ENCODE data around the gene ADAMTS17. TPM values are rescaled to one million over a fixed set of nuclear protein-coding genes. Genes with fewer than 3 reads are reported as not detected.

Gene ADAMTS17
- total and polyA plus RNA-seq, 4 experiments from 2014 or later, result 2.1 to 6.2 (median 4.8) TPM

GRCh38 chr15:100256970-100257650 is 84.7 kb downstream of the ADAMTS17 start:
- intact Hi-C loops (cut with micrococcal nuclease), result no loop called here
- no peak for DNase-seq
- no peaks in the 10 kb centered on the region for H3K4me1 Mint-ChIP-seq
- H3K27me3 Mint-ChIP-seq, result no peaks in the 10 kb centered on the region
- Histone ChIP-seq H3K27me3 (ENCODE audit: insufficient read depth, low read length) (no peaks in the 10 kb centered on the region), H3K27ac (ENCODE audit: low read depth, low read length) (no peak overlapping the region), H3K9me3 (ENCODE audit: control insufficient read depth in 1 of 2, low read length in 2 of 2) (no peaks in the 10 kb centered on the region), H3K4me1 (ENCODE audit: insufficient read depth, low read length) (no peaks in the 10 kb centered on the region), H3K36me3 (ENCODE audit: insufficient read depth, low read length) (no peaks in the 10 kb centered on the region), H3K4me3 (ENCODE audit: low read length in 2 of 2) (no peak overlapping the region)
- CTCF ChIA-PET (ENCODE audit: partially characterized antibody), result no interaction called here
- POLR2A ChIA-PET (ENCODE audit: partially characterized antibody), result no interaction called here
- H3K4me3 Mint-ChIP-seq, result no peak overlapping the region
- H3K9me3 Mint-ChIP-seq, result peaks cover 0 to 3% (median 0%) of the 10 kb centered on the region in 8 donors
- H3K36me3 Mint-ChIP-seq, result peaks cover 27 to 39% of the 10 kb centered on the region in 2 donors
- no peak overlapping the region for H3K27ac Mint-ChIP-seq

- H3K27me3 ChIP-seq (ENCODE audit: insufficient read depth, low read length), result no peaks in the 10 kb centered on the region
- peaks cover 23 to 35% of the 10 kb centered on the region in 2 donors for H3K36me3 Mint-ChIP-seq
- H3K4me3 ChIP-seq (ENCODE audit: low read length in 2 of 2), result no peak overlapping the region
- H3K4me1 Mint-ChIP-seq, result no peaks in the 10 kb centered on the region
- no peaks in the 10 kb centered on the region for H3K36me3 ChIP-seq (ENCODE audit: insufficient read depth, low read length)
- no peaks in the 10 kb centered on the region for H3K27me3 Mint-ChIP-seq
- no peak overlapping the region for H3K27ac Mint-ChIP-seq
- no peaks in the 10 kb centered on the region for H3K4me1 ChIP-seq (ENCODE audit: insufficient read depth, low read length)
- no peak overlapping the region for H3K4me3 Mint-ChIP-seq
- DNase-seq, result no peak
- intact Hi-C loops (cut with micrococcal nuclease), result no loop called here
- no peaks in the 10 kb centered on the region for H3K9me3 ChIP-seq (ENCODE audit: control insufficient read depth in 1 of 2, low read length in 2 of 2)
- ChIA-PET CTCF (ENCODE audit: partially characterized antibody) (no interaction called here), POLR2A (ENCODE audit: partially characterized antibody) (no interaction called here)
- peaks cover 0 to 3% (median 0%) of the 10 kb centered on the region in 8 donors for H3K9me3 Mint-ChIP-seq
- H3K27ac ChIP-seq (ENCODE audit: low read depth, low read length), result no peak overlapping the region
Measured at GRCh38 chr15:100256101-100256969, 85.4 kb downstream of the ADAMTS17 start.

- POLR2A ChIA-PET (ENCODE audit: partially characterized antibody), result no interaction called here
- no peak overlapping the region for H3K4me3 Mint-ChIP-seq
Measured at GRCh38 chr15:100255644-100256043, 86.1 kb downstream of the ADAMTS17 start.

GRCh38 chr15:100254691-100255090 is 87.1 kb downstream of the ADAMTS17 start:
- Mint-ChIP-seq H3K36me3 (peaks cover 15 to 27% of the 10 kb centered on the region in 2 donors), H3K27ac (no peak overlapping the region), H3K4me1 (no peaks in the 10 kb centered on the region), H3K9me3 (peaks cover 0 to 3% (median 0%) of the 10 kb centered on the region in 8 donors), H3K27me3 (no peaks in the 10 kb centered on the region), H3K4me3 (no peak overlapping the region)
- Histone ChIP-seq H3K36me3 (ENCODE audit: insufficient read depth, low read length) (no peaks in the 10 kb centered on the region), H3K9me3 (ENCODE audit: control insufficient read depth in 1 of 2, low read length in 2 of 2) (no peaks in the 10 kb centered on the region), H3K27ac (ENCODE audit: low read depth, low read length) (no peak overlapping the region), H3K27me3 (ENCODE audit: insufficient read depth, low read length) (no peaks in the 10 kb centered on the region), H3K4me3 (ENCODE audit: low read length in 2 of 2) (no peak overlapping the region), H3K4me1 (ENCODE audit: insufficient read depth, low read length) (no peaks in the 10 kb centered on the region)
- DNase-seq, result no peak
- intact Hi-C loops (cut with micrococcal nuclease), result no loop called here
- CTCF ChIA-PET (ENCODE audit: partially characterized antibody), result no interaction called here
- POLR2A ChIA-PET (ENCODE audit: partially characterized antibody), result no interaction called here

More at GRCh38 chr15:100255644-100256043, 86.1 kb downstream of the ADAMTS17 start:
- H3K27ac Mint-ChIP-seq, result peak overlapping the region in 1 of 7 donors; percentile 69
- CTCF ChIA-PET (ENCODE audit: partially characterized antibody), result no interaction called here
- H3K27me3 Mint-ChIP-seq, result no peaks in the 10 kb centered on the region
- intact Hi-C loops (cut with micrococcal nuclease), result no loop called here
- peaks cover 0 to 3% (median 0%) of the 10 kb centered on the region in 8 donors for H3K9me3 Mint-ChIP-seq
- no peaks in the 10 kb centered on the region for H3K9me3 ChIP-seq (ENCODE audit: control insufficient read depth in 1 of 2, low read length in 2 of 2)
- H3K4me1 Mint-ChIP-seq, result no peaks in the 10 kb centered on the region
- no peaks in the 10 kb centered on the region for H3K36me3 ChIP-seq (ENCODE audit: insufficient read depth, low read length)
- DNase-seq, result no peak
- no peak overlapping the region for H3K27ac ChIP-seq (ENCODE audit: low read depth, low read length)
- H3K36me3 Mint-ChIP-seq, result peaks cover 16 to 28% of the 10 kb centered on the region in 2 donors
- H3K27me3 ChIP-seq (ENCODE audit: insufficient read depth, low read length), result no peaks in the 10 kb centered on the region
- no peaks in the 10 kb centered on the region for H3K4me1 ChIP-seq (ENCODE audit: insufficient read depth, low read length)
- H3K4me3 ChIP-seq (ENCODE audit: low read length in 2 of 2), result no peak overlapping the region

GRCh38 chr15:100254285-100254684 is 87.5 kb downstream of the ADAMTS17 start:
- intact Hi-C loops (cut with micrococcal nuclease), result no loop called here
- DNase-seq, result no peak
- peaks cover 15 to 26% of the 10 kb centered on the region in 2 donors for H3K36me3 Mint-ChIP-seq
- H3K27me3 Mint-ChIP-seq, result no peaks in the 10 kb centered on the region
- no peak overlapping the region for H3K4me3 Mint-ChIP-seq
- CTCF ChIA-PET (ENCODE audit: partially characterized antibody), result no interaction called here
- POLR2A ChIA-PET (ENCODE audit: partially characterized antibody), result no interaction called here
- no peaks in the 10 kb centered on the region for H3K27me3 ChIP-seq (ENCODE audit: insufficient read depth, low read length)
- H3K9me3 Mint-ChIP-seq, result peaks cover 0 to 3% (median 0%) of the 10 kb centered on the region in 8 donors
- no peaks in the 10 kb centered on the region for H3K36me3 ChIP-seq (ENCODE audit: insufficient read depth, low read length)
- no peaks in the 10 kb centered on the region for H3K4me1 Mint-ChIP-seq
- H3K27ac Mint-ChIP-seq, result no peak overlapping the region
- no peak overlapping the region for H3K4me3 ChIP-seq (ENCODE audit: low read length in 2 of 2)
- no peaks in the 10 kb centered on the region for H3K9me3 ChIP-seq (ENCODE audit: control insufficient read depth in 1 of 2, low read length in 2 of 2)
- H3K27ac ChIP-seq (ENCODE audit: low read depth, low read length), result no peak overlapping the region
- H3K4me1 ChIP-seq (ENCODE audit: insufficient read depth, low read length), result no peaks in the 10 kb centered on the region

GRCh38 chr15:100253640-100254039 is 88.1 kb downstream of the ADAMTS17 start:
- Mint-ChIP-seq H3K4me1 (no peaks in the 10 kb centered on the region), H3K27ac (no peak overlapping the region), H3K27me3 (no peaks in the 10 kb centered on the region), H3K36me3 (peaks cover 12 to 20% of the 10 kb centered on the region in 2 donors), H3K4me3 (no peak overlapping the region), H3K9me3 (peaks cover 0 to 3% (median 0%) of the 10 kb centered on the region in 8 donors)
- H3K36me3 ChIP-seq (ENCODE audit: insufficient read depth, low read length), result no peaks in the 10 kb centered on the region
- intact Hi-C loops (cut with micrococcal nuclease), result no loop called here
- H3K27ac ChIP-seq (ENCODE audit: low read depth, low read length), result no peak overlapping the region
- H3K9me3 ChIP-seq (ENCODE audit: control insufficient read depth in 1 of 2, low read length in 2 of 2), result no peaks in the 10 kb centered on the region
- no peak for DNase-seq
- ChIA-PET POLR2A (ENCODE audit: partially characterized antibody) (no interaction called here), CTCF (ENCODE audit: partially characterized antibody) (no interaction called here)
- H3K4me1 ChIP-seq (ENCODE audit: insufficient read depth, low read length), result no peaks in the 10 kb centered on the region
- H3K4me3 ChIP-seq (ENCODE audit: low read length in 2 of 2), result no peak overlapping the region
- H3K27me3 ChIP-seq (ENCODE audit: insufficient read depth, low read length), result no peaks in the 10 kb centered on the region

GRCh38 chr15:100252779-100253417 is 88.9 kb downstream of the ADAMTS17 start:
- Histone ChIP-seq H3K4me3 (ENCODE audit: low read length in 2 of 2) (no peak overlapping the region), H3K4me1 (ENCODE audit: insufficient read depth, low read length) (no peaks in the 10 kb centered on the region), H3K36me3 (ENCODE audit: insufficient read depth, low read length) (no peaks in the 10 kb centered on the region), H3K27me3 (ENCODE audit: insufficient read depth, low read length) (no peaks in the 10 kb centered on the region), H3K9me3 (ENCODE audit: control insufficient read depth in 1 of 2, low read length in 2 of 2) (no peaks in the 10 kb centered on the region), H3K27ac (ENCODE audit: low read depth, low read length) (no peak overlapping the region)
- Mint-ChIP-seq H3K27me3 (no peaks in the 10 kb centered on the region), H3K36me3 (peaks cover 4 to 12% of the 10 kb centered on the region in 2 donors), H3K9me3 (peaks cover 0 to 3% (median 0%) of the 10 kb centered on the region in 8 donors), H3K4me1 (no peaks in the 10 kb centered on the region), H3K27ac (no peak overlapping the region), H3K4me3 (no peak overlapping the region)
- POLR2A ChIA-PET (ENCODE audit: partially characterized antibody), result no interaction called here
- no peak for DNase-seq
- CTCF ChIA-PET (ENCODE audit: partially characterized antibody), result no interaction called here
- intact Hi-C loops (cut with micrococcal nuclease), result no loop called here

Data from CD4-positive, alpha-beta memory T cell (primary cell).